Measurements from ENCODE around the gene FNIP2. TPM values are rescaled to one million over a fixed set of nuclear protein-coding genes. Genes with fewer than 3 reads are reported as not detected.

The FNIP2 gene
- total RNA-seq, 6 donors from 2014 or later: 70.4 to 103 (median 83.2) TPM

DNA sequence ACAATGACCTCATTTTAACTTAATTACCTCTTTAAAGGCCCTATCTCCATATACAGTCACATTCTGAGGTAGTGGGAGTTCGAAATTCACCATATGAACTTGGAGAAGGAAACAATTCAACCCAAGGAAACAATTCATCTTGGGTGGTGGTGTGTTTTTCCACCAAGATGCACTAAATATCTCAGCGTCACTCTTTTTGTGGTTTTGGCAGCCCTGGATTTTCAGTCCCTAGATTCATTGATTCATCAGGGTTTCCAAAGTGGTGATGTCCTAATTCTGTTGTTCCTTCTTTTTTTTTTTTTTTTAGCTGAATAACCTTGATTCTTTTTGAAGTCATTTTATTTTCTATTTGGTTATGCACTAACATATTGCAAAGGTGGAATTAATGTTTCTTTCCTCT is 171.4 kb downstream of the FNIP2 start:
- H3K4me1 ChIP-seq: peaks cover 0 to 6% (median 2%) of the 10 kb centered on the region in 4 donors
- H3K4me3 ChIP-seq: no peak overlapping the region
- no peak overlapping the region for H3K27ac ChIP-seq
- no peaks in the 10 kb centered on the region for H3K9me3 ChIP-seq
- H3K27me3 ChIP-seq: no peaks in the 10 kb centered on the region
- no peak for TF ChIP-seq EP300 (IDR thresholded peaks at IDR 0.05)
- no peak for TF ChIP-seq POLR2A (IDR thresholded peaks at IDR 0.05)
- TF ChIP-seq POLR2AphosphoS5 (IDR thresholded peaks at IDR 0.05): no peak
- TF ChIP-seq CTCF (IDR thresholded peaks at IDR 0.05): no peak
- ATAC-seq (ENCODE audit: low FRiP score in 2 of 2) (no peak), DNase-seq (no peak)
- WGBS, 2 donors: 69 to 76% methylated on average over 2 of the region's 2 CpGs
- H3K36me3 ChIP-seq: no peaks in the 10 kb centered on the region

DNA sequence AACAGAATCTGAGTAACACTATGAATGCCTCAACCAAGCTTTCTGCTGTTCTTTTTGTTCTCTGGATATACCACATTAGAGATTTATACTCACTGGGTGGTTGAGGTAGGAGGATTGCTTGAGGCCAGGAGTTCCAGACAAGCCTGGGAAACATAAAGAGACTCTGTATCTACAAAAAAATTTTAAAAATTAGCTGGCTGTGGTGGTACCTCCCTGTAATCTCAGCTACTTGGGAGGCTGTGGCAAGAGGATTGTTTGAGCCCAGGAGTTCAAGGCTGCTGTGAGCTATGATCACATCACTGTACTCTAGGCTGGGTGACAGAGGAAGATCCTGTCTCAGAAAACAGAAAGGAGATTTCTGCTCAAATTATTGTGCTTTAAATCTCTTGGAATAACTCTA is 172.5 kb downstream of the FNIP2 start:
- TF ChIP-seq CTCF (IDR thresholded peaks at IDR 0.05): no peak
- no peak for TF ChIP-seq EP300 (IDR thresholded peaks at IDR 0.05)
- no peak for TF ChIP-seq POLR2A (IDR thresholded peaks at IDR 0.05)
- no peak for TF ChIP-seq POLR2AphosphoS5 (IDR thresholded peaks at IDR 0.05)
- H3K9me3 ChIP-seq: no peaks in the 10 kb centered on the region
- H3K4me1 ChIP-seq: peaks cover 0 to 6% (median 0%) of the 10 kb centered on the region in 4 donors
- H3K27ac ChIP-seq: no peak overlapping the region
- H3K36me3 ChIP-seq: no peaks in the 10 kb centered on the region
- no peak for DNase-seq
- no peaks in the 10 kb centered on the region for H3K27me3 ChIP-seq
- H3K4me3 ChIP-seq: no peak overlapping the region
- no peak for ATAC-seq (ENCODE audit: low FRiP score in 2 of 2)

GRCh38 chr4:158941895-158942294 is 173.1 kb downstream of the FNIP2 start:
- no peak for ATAC-seq (ENCODE audit: low FRiP score in 2 of 2)
- no peaks in the 10 kb centered on the region for H3K36me3 ChIP-seq
- no peak overlapping the region for H3K27ac ChIP-seq
- TF ChIP-seq EP300 (IDR thresholded peaks at IDR 0.05) (no peak), POLR2AphosphoS5 (IDR thresholded peaks at IDR 0.05) (no peak), POLR2A (IDR thresholded peaks at IDR 0.05) (no peak), CTCF (IDR thresholded peaks at IDR 0.05) (no peak)
- peaks cover 0 to 1% (median 0%) of the 10 kb centered on the region in 4 donors for H3K4me1 ChIP-seq
- H3K9me3 ChIP-seq: no peaks in the 10 kb centered on the region
- H3K27me3 ChIP-seq: no peaks in the 10 kb centered on the region
- 46 to 91% methylated on average over 2 of the region's 2 CpGs for WGBS, 2 donors
- no peak for DNase-seq
- H3K4me3 ChIP-seq: no peak overlapping the region

GRCh38 chr4:158945529-158946108 is 176.8 kb downstream of the FNIP2 start:
- 81 to 85% methylated on average over 5 of the region's 5 CpGs for WGBS, 2 donors
- no peak overlapping the region for H3K27ac ChIP-seq
- H3K4me3 ChIP-seq: no peak overlapping the region
- peaks cover 0 to 2% (median 0%) of the 10 kb centered on the region in 4 donors for H3K4me1 ChIP-seq
- DNase-seq (no peak), ATAC-seq (ENCODE audit: low FRiP score in 2 of 2) (no peak)
- no peaks in the 10 kb centered on the region for H3K9me3 ChIP-seq
- H3K36me3 ChIP-seq: no peaks in the 10 kb centered on the region
- TF ChIP-seq EP300 (IDR thresholded peaks at IDR 0.05) (no peak), POLR2A (IDR thresholded peaks at IDR 0.05) (no peak), POLR2AphosphoS5 (IDR thresholded peaks at IDR 0.05) (no peak), CTCF (IDR thresholded peaks at IDR 0.05) (no peak)
- no peaks in the 10 kb centered on the region for H3K27me3 ChIP-seq

DNA sequence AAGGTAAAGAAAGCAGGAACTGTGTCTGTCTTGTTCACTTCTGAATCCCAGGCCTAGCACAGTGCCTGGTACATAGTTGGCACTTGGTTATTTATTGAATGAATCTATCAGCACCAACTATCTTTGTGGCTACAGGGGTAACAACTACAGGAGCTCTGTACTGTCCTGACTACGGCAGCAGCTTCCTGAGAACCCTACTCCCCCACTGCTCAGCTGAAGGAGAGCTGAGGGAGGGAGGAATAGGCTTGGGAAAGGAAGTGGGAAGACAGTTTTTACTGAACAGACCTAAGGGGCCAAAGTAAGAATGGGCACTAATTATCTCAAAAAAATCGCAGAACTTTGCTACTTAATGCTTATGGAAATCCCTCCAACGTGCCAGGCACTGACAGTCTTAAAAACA is 178.0 kb downstream of the FNIP2 start:
- Histone ChIP-seq H3K4me3 (no peak overlapping the region), H3K27me3 (no peaks in the 10 kb centered on the region), H3K27ac (no peak overlapping the region), H3K4me1 (peaks cover 0 to 2% (median 0%) of the 10 kb centered on the region in 4 donors), H3K9me3 (peaks cover 0 to 4% (median under 1%) of the 10 kb centered on the region in 4 donors), H3K36me3 (no peaks in the 10 kb centered on the region)
- DNase-seq (no peak), ATAC-seq (ENCODE audit: low FRiP score in 2 of 2) (no peak)
- TF ChIP-seq POLR2AphosphoS5 (IDR thresholded peaks at IDR 0.05) (no peak), CTCF (IDR thresholded peaks at IDR 0.05) (no peak), EP300 (IDR thresholded peaks at IDR 0.05) (no peak)
- 89 to 93% methylated on average over 3 of the region's 3 CpGs for WGBS, 2 donors

All from upper lobe of left lung (tissue), 6 donors.